PC-3 (cell line): Measurements from ENCODE around the gene YY1. TPM values are rescaled to one million over a fixed set of nuclear protein-coding genes. Genes with fewer than 3 reads are reported as not detected.

Source experiments
- ATAC-seq: fragments of 200-7000 bp; cut with Tn5 transposase; 2 replicates; pipeline ENCODE4 v1.9.1; 2020; ENCODE audit warnings: mild to moderate bottlenecking, moderate library complexity
- BruUV-seq: library from RNA; stranded (reverse); fragments of 400-500 nt; replicated peaks from 2 replicates; lab custom pipeline; 2021; lab: Mats Ljungman, UMichigan
- CTCF ChIA-PET: fragments of 300-600 bp; sonication (Branson Sonifier 250); formaldehyde crosslinking; loops from one replicate; lab custom pipeline; 2022; ENCODE audit warnings: antibody characterized with exemption; lab: Charles Lee
- POLR2A ChIA-PET: fragments of 300-600 bp; sonication (Branson Sonifier 250); formaldehyde crosslinking; loops from one replicate; lab custom pipeline; 2022; ENCODE audit warnings: antibody characterized with exemption; ENCODE audit not compliant: unreplicated experiment; lab: Charles Lee
- DNase-seq: peaks from one replicate; pipeline ENCODE4 v3.0.0-alpha.2; 2015
- H2AFZ ChIP-seq: fragments of 300-600 bp; sonication (generic); 2 replicates; pipeline ENCODE4 v1.6.0; 2016; ENCODE audit warnings: antibody characterized with exemption, low read length
- H3F3A ChIP-seq: fragments of 300-600 bp; sonication (generic); one replicate; pipeline ENCODE4 v1.6.0; 2017; ENCODE audit warnings: antibody characterized with exemption, low read length, control low read depth, mild to moderate bottlenecking; ENCODE audit not compliant: unreplicated experiment
- H3K27ac ChIP-seq: fragments of 300-600 bp; sonication (generic); 2 replicates; pipeline ENCODE4 v1.5.1; 2016; ENCODE audit warnings: mild to moderate bottlenecking, low read length
- H3K27me3 ChIP-seq: fragments of 300-600 bp; sonication (generic); 2 replicates; pipeline ENCODE4 v1.6.1; 2016; ENCODE audit warnings: low read length, mixed read lengths
- H3K36me3 ChIP-seq: fragments of 300-600 bp; sonication (generic); 2 replicates; pipeline ENCODE4 v1.6.1; 2016; ENCODE audit warnings: low read depth, mixed run types, low read length, mixed read lengths
- H3K4me1 ChIP-seq: fragments of 300-600 bp; sonication (generic); 2 replicates; pipeline ENCODE4 v1.5.1; 2016; ENCODE audit warnings: low read length; ENCODE audit not compliant: insufficient read depth
- H3K4me2 ChIP-seq: fragments of 300-600 bp; sonication (generic); 2 replicates; pipeline ENCODE4 v1.6.0; 2016; ENCODE audit warnings: low read length
- H3K4me3 ChIP-seq: fragments of 300-600 bp; sonication (generic); 2 replicates; pipeline ENCODE4 v1.5.1; 2016; ENCODE audit warnings: mild to moderate bottlenecking, low read length, mixed read lengths
- H3K79me2 ChIP-seq: fragments of 300-600 bp; sonication (generic); 2 replicates; pipeline ENCODE4 v1.6.1; 2017; ENCODE audit warnings: low read length, mixed read lengths
- H3K9ac ChIP-seq: fragments of 300-600 bp; sonication (generic); 2 replicates; pipeline ENCODE4 v1.6.0; 2016; ENCODE audit warnings: mild to moderate bottlenecking, low read length
- H3K9me2 ChIP-seq: fragments of 300-600 bp; sonication (generic); replicated peaks from 2 replicates; pipeline ENCODE4 v1.6.1; 2016; ENCODE audit warnings: mixed run types, low read length, mixed read lengths
- H3K9me3 ChIP-seq: fragments of 300-600 bp; sonication (generic); 2 replicates; pipeline ENCODE4 v1.6.1; 2016; ENCODE audit warnings: low read length, mixed read lengths
- H4K20me1 ChIP-seq: fragments of 300-600 bp; sonication (generic); 2 replicates; pipeline ENCODE4 v1.6.1; 2016; ENCODE audit warnings: low read length, mixed read lengths
- EZH2 ChIP-seq: fragments of 300-600 bp; sonication (generic); IDR thresholded peaks from one replicate; pipeline ENCODE4 v1.6.1; 2017; ENCODE audit warnings: antibody characterized with exemption, mild to moderate bottlenecking, low read length; ENCODE audit not compliant: unreplicated experiment
- EZH2phosphoT487 ChIP-seq: fragments of 300-600 bp; sonication (generic); IDR thresholded peaks from 2 replicates; pipeline ENCODE4 v1.6.1; 2018; ENCODE audit warnings: mild to moderate bottlenecking, antibody characterized with exemption, low read length, borderline replicate concordance
- intact Hi-C: fragments of 100-400 bp; cut with micrococcal nuclease; formaldehyde crosslinking; loops from 2 replicates; pipeline ENCODE4 v1.9.0; 2023
- total RNA-seq: library from RNA; depleted of rRNA; stranded (reverse); fragments of >200 nt; gene quantifications from 2 replicates; pipeline ENCODE4 v1.2.3, GENCODE V29; 2014
- TF ChIP-seq, protein P1 (sequence below): fragments of 300-600 bp; sonication (generic); conservative IDR thresholded peaks from 2 replicates; pipeline ENCODE4 v1.5.1; 2017; ENCODE audit warnings: antibody characterized with exemption, low read depth, mild to moderate bottlenecking, low read length

Gene YY1
- total RNA-seq, 1 experiment from 2014 or later = 64.1 TPM

DNA sequence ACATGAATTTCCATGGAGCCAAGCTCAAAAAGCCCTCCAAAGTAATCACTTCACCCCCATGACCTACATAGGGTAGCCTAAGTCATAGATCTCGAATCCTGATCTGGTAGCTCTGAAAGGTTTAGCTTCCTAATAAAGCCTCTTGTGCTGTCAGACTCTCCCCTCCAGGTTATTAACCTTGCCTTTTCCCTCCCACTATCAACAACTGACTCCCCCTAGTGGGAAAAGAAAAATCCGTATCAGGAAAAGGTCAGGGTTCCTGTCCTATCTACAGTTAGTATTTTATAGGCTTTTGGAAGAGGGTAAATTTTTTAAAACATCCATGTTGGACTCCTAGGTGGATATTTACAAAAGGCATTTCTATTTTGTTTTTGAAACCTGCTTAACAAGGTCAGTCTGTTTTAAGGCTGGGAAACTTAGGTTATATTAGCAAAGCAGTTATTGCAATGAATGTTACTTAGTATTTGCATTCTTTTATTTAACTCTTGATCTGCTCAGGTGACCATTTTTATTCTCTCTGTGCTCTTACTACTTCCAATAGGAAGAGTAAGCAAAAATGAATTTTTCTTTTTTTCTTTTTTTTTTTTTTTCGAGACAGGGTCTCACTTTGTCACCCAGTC lies 8.0 kb downstream of the YY1 start:
- TF ChIP-seq, protein P1, sequence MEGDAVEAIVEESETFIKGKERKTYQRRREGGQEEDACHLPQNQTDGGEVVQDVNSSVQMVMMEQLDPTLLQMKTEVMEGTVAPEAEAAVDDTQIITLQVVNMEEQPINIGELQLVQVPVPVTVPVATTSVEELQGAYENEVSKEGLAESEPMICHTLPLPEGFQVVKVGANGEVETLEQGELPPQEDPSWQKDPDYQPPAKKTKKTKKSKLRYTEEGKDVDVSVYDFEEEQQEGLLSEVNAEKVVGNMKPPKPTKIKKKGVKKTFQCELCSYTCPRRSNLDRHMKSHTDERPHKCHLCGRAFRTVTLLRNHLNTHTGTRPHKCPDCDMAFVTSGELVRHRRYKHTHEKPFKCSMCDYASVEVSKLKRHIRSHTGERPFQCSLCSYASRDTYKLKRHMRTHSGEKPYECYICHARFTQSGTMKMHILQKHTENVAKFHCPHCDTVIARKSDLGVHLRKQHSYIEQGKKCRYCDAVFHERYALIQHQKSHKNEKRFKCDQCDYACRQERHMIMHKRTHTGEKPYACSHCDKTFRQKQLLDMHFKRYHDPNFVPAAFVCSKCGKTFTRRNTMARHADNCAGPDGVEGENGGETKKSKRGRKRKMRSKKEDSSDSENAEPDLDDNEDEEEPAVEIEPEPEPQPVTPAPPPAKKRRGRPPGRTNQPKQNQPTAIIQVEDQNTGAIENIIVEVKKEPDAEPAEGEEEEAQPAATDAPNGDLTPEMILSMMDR = peak; percentile 80
- no peak for TF ChIP-seq EZH2
- H3K4me1 ChIP-seq = peaks cover 21% of the 10 kb centered on the region; the same call in 1 of the 2 replicates
- intact Hi-C loops = no loop called here
- no peaks in the 10 kb centered on the region for H3F3A ChIP-seq
- no peaks in the 10 kb centered on the region for H3K9me2 ChIP-seq
- 0 out of 2 replicates have a peak, but pooled peaks cover 2% of the 10 kb centered on the region for H3K36me3 ChIP-seq
- H3K79me2 ChIP-seq = peaks cover 100% of the 10 kb centered on the region
- peak overlapping the region; percentile 25 for H3K4me2 ChIP-seq
- ATAC-seq (peak; percentile 82), DNase-seq (peak; percentile 80)
- H3K4me3 ChIP-seq = no peak overlapping the region
- no TSS peak for BruUV-seq
- H3K9ac ChIP-seq = no peak overlapping the region
- H3K27me3 ChIP-seq = no peaks in the 10 kb centered on the region
- H3K9me3 ChIP-seq = no peaks in the 10 kb centered on the region
- no peak overlapping the region for H3K27ac ChIP-seq
- POLR2A ChIA-PET = no interaction called here
- no peak overlapping the region for H2AFZ ChIP-seq
- peaks cover 67% of the 10 kb centered on the region for H4K20me1 ChIP-seq
- CTCF ChIA-PET = interaction anchor here (0.5 to 0.7 kb wide), 5 partner anchors 11 to 266 kb away, joined by 3 to 4 read pairs (median 4); no protein-coding TSS in a partner anchor

DNA sequence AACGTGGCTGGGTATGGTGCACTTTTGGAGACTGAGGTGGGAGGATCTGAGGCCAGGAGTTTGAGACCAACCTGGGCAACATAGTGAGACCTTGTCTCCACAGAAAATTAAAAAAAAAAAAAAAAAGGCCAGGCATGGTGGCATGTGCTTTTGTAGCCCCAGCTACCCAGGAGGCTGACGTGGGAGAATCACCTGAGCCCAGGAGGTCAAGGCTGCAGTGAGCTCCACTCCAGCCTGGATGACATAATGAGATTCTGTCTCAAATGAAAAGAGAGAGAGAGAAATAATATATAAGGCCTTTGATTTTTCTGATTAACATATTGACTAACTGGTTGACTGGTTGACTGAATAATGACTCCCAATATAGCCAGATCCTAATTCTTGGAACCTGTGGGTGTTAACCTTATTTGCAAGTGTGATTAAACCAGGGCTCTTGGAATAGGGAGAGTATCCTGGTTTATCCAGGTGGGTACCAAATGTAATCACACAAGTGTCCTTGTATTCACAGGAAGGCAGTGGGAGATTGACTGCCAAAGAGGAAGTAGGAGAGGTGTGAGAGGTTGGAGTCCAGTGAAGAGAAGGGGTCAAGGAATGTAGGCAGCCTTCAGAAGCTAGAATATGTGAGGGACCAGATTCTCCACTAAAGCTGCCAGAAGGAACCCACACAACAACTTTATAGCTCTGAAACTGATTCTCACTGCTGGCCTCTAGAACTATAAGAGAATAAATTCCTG lies 12.0 kb downstream of the YY1 start:
- H3K36me3 ChIP-seq = 0 out of 2 replicates have a peak, but pooled peaks cover 2% of the 10 kb centered on the region
- no peaks in the 10 kb centered on the region for H3K27me3 ChIP-seq
- ChIA-PET POLR2A (no interaction called here), CTCF (no interaction called here)
- DNase-seq (no peak), ATAC-seq (no peak)
- no peak overlapping the region for H3K4me2 ChIP-seq
- H3K9me3 ChIP-seq = no peaks in the 10 kb centered on the region
- no TSS peak for BruUV-seq
- TF ChIP-seq EZH2 (no peak), EZH2phosphoT487 (no peak)
- TF ChIP-seq, protein P1 = no peak
- H3K9me2 ChIP-seq = no peaks in the 10 kb centered on the region
- no peak overlapping the region for H3K4me3 ChIP-seq
- intact Hi-C loops = no loop called here
- peaks cover 7% of the 10 kb centered on the region; the same call in 1 of the 2 replicates for H3K4me1 ChIP-seq
- no peaks in the 10 kb centered on the region for H3F3A ChIP-seq
- peaks cover 80% of the 10 kb centered on the region for H4K20me1 ChIP-seq
- H3K9ac ChIP-seq = no peak overlapping the region
- H3K79me2 ChIP-seq = peaks cover 99% of the 10 kb centered on the region
- no peak overlapping the region for H2AFZ ChIP-seq
- H3K27ac ChIP-seq = no peak overlapping the region

- Histone ChIP-seq H3F3A (no peaks in the 10 kb centered on the region), H3K79me2 (peaks cover 99% of the 10 kb centered on the region), H2AFZ (no peak overlapping the region), H3K27me3 (no peaks in the 10 kb centered on the region), H3K4me3 (no peak overlapping the region), H3K4me2 (no peak overlapping the region), H3K4me1 (no peaks in the 10 kb centered on the region), H3K36me3 (peaks cover 7% of the 10 kb centered on the region; the same call in 1 of the 2 replicates), H3K9ac (no peak overlapping the region), H3K9me2 (no peaks in the 10 kb centered on the region), H3K27ac (no peak overlapping the region), H4K20me1 (peaks cover 79% of the 10 kb centered on the region), H3K9me3 (no peaks in the 10 kb centered on the region)
- TF ChIP-seq EZH2phosphoT487 (no peak), EZH2 (no peak)
- TF ChIP-seq, protein P1 = no peak
- ATAC-seq (no peak), DNase-seq (no peak)
- BruUV-seq = no TSS peak
- intact Hi-C loops = no loop called here
- CTCF ChIA-PET = no interaction called here
- POLR2A ChIA-PET = no interaction called here
Measured at GRCh38 chr14:100252684-100253083, 13.7 kb downstream of the YY1 start.
